HG03520 (cell line): ENCODE data around the gene ELP4.

Source experiments
- ATAC-seq: cut with Tn5 transposase; IDR thresholded peaks from one replicate; pipeline ENCODE4 v1.9.1; 2021; ENCODE audit warnings: mild to moderate bottlenecking, moderate library complexity; ENCODE audit not compliant: unreplicated experiment

Gene ELP4

GRCh38 chr11:31768749-31769640 lies 259.4 kb downstream of the ELP4 start:
- ATAC-seq: no peak

GRCh38 chr11:31770011-31770700 lies 260.6 kb downstream of the ELP4 start:
- no peak for ATAC-seq

- no peak for ATAC-seq
Measured at GRCh38 chr11:31772412-31772811, 262.8 kb downstream of the ELP4 start.

- ATAC-seq: no peak
Measured at GRCh38 chr11:31779374-31779791, 269.8 kb downstream of the ELP4 start.

GRCh38 chr11:31780078-31780477 lies 270.5 kb downstream of the ELP4 start:
- ATAC-seq: no peak

- ATAC-seq: no peak
Measured at GRCh38 chr11:31780480-31780971, 271.0 kb downstream of the ELP4 start.

GRCh38 chr11:31782257-31782656 lies 272.7 kb downstream of the ELP4 start:
- no peak for ATAC-seq

- no peak for ATAC-seq
Measured at GRCh38 chr11:31783252-31783651, 273.7 kb downstream of the ELP4 start.

GRCh38 chr11:31784611-31785010 lies 275.0 kb downstream of the ELP4 start:
- no peak for ATAC-seq

GRCh38 chr11:31786996-31787685 lies 277.6 kb downstream of the ELP4 start:
- no peak for ATAC-seq

GRCh38 chr11:31788085-31788484 lies 278.5 kb downstream of the ELP4 start:
- ATAC-seq: no peak

GRCh38 chr11:31790649-31791048 lies 281.1 kb downstream of the ELP4 start:
- ATAC-seq: no peak

GRCh38 chr11:31792036-31792435 lies 282.5 kb downstream of the ELP4 start:
- no peak for ATAC-seq

GRCh38 chr11:31792456-31792855 lies 282.9 kb downstream of the ELP4 start:
- ATAC-seq: no peak

GRCh38 chr11:31793264-31793663 lies 283.7 kb downstream of the ELP4 start:
- ATAC-seq: no peak

GRCh38 chr11:31794548-31794947 lies 285.0 kb downstream of the ELP4 start:
- no peak for ATAC-seq

GRCh38 chr11:31795706-31796498 lies 286.3 kb downstream of the ELP4 start:
- no peak for ATAC-seq

GRCh38 chr11:31796499-31797189 lies 287.1 kb downstream of the ELP4 start:
- no peak for ATAC-seq

GRCh38 chr11:31797190-31798056 lies 287.9 kb downstream of the ELP4 start:
- no peak for ATAC-seq
